Activated B cell treated with CpG ODN at 0.5 μM for 24 hours (primary cell): ENCODE measurements around the gene RPN2. TPM values are rescaled to one million over a fixed set of nuclear protein-coding genes. Genes with fewer than 3 reads are reported as not detected.

ENCODE experiments used
- ATAC-seq: fragments of 200-7000 bp; cut with Tn5 transposase; one replicate; pipeline ENCODE4 v1.10.0; 2021; ENCODE audit warnings: low read depth, mild to moderate bottlenecking, moderate library complexity
- CTCF ChIA-PET: fragments of 350-600 bp; sonication (Branson Sonifier 250); formaldehyde crosslinking; loops from one replicate; lab custom pipeline; 2021; ENCODE audit warnings: antibody characterized with exemption; lab: Charles Lee
- POLR2A ChIA-PET: fragments of 350-600 bp; sonication (Branson Sonifier 250); formaldehyde crosslinking; loops from one replicate; lab custom pipeline; 2021; ENCODE audit warnings: antibody characterized with exemption; lab: Charles Lee
- DNase-seq: peaks from one replicate; pipeline ENCODE4 v3.0.0; 2022
- H3K27ac Mint-ChIP-seq: one replicate; pipeline ENCODE4 v1.8.0; 2020; ENCODE audit warnings: mixed read lengths
- H3K27me3 Mint-ChIP-seq: one replicate; pipeline ENCODE4 v1.8.0; 2021; ENCODE audit warnings: mixed read lengths
- H3K36me3 Mint-ChIP-seq: one replicate; pipeline ENCODE4 v1.8.0; 2021; ENCODE audit warnings: low read depth, mixed read lengths
- H3K4me1 Mint-ChIP-seq: one replicate; pipeline ENCODE4 v1.8.0; 2021; ENCODE audit warnings: mixed read lengths
- H3K4me3 Mint-ChIP-seq: one replicate; pipeline ENCODE4 v1.8.0; 2020; ENCODE audit warnings: mild to moderate bottlenecking, mixed read lengths
- H3K9me3 Mint-ChIP-seq: one replicate; pipeline ENCODE4 v1.8.0; 2020; ENCODE audit warnings: mixed read lengths
- intact Hi-C: fragments of 100-400 bp; cut with micrococcal nuclease; formaldehyde crosslinking; loops from one replicate; pipeline ENCODE4 v1.15.1; 2024
- total RNA-seq: library from RNA; stranded (reverse); gene quantifications from 2 replicates; pipeline ENCODE4 v1.2.3, GENCODE V29; 2022
- TF ChIP-seq, protein P1 (sequence below): fragments of 200-600 bp; IDR thresholded peaks from one replicate; pipeline ENCODE4 v1.8.0; 2022; ENCODE audit warnings: antibody characterized with exemption, mild to moderate bottlenecking

The RPN2 gene
- total RNA-seq, 1 donor from 2014 or later = 106 TPM

DNA sequence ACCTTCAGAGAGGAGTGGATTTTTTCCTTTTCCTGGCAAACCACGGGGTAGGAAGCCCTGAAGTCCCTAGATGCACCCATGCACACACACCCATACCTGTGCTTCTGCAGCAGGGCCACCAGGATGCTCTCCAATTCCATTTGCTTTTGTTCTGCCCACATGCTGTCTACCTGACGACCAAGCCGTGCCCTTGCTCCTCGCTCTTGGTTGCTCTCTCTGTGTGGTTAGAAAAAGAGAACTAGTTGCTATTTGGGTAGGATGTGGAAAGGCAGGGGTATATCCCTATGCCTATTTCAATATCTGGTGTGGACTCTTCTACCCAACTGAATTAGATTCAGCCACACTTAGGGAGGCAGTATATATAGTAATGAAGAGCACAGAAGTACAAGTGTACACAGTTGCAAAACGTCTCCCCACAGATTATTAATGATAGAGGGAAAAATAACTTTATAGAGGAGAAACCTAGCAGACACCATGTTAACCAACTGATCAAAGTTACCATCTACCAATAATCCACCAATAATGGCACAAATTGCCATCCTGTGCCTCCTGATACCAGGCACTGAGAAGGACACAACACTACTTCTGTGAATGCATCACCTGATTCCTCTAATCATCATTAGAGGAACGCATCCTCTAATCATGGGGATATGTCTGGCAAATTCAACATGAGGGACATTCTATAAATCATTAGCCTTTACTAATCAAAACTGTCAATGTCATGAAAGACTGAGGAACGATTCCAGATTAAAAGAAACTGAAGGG is 75.2 kb downstream of the RPN2 start:
- ChIA-PET CTCF (no interaction called here), POLR2A (no interaction called here)
- Mint-ChIP-seq H3K9me3 (peaks cover 6% of the 10 kb centered on the region), H3K36me3 (no peaks in the 10 kb centered on the region), H3K27ac (no peak overlapping the region), H3K4me1 (no peaks in the 10 kb centered on the region), H3K27me3 (no peaks in the 10 kb centered on the region), H3K4me3 (no peak overlapping the region)
- DNase-seq = no peak
- no peak for ATAC-seq
- intact Hi-C loops = no loop called here
- TF ChIP-seq, protein P1, sequence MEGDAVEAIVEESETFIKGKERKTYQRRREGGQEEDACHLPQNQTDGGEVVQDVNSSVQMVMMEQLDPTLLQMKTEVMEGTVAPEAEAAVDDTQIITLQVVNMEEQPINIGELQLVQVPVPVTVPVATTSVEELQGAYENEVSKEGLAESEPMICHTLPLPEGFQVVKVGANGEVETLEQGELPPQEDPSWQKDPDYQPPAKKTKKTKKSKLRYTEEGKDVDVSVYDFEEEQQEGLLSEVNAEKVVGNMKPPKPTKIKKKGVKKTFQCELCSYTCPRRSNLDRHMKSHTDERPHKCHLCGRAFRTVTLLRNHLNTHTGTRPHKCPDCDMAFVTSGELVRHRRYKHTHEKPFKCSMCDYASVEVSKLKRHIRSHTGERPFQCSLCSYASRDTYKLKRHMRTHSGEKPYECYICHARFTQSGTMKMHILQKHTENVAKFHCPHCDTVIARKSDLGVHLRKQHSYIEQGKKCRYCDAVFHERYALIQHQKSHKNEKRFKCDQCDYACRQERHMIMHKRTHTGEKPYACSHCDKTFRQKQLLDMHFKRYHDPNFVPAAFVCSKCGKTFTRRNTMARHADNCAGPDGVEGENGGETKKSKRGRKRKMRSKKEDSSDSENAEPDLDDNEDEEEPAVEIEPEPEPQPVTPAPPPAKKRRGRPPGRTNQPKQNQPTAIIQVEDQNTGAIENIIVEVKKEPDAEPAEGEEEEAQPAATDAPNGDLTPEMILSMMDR = no peak

DNA sequence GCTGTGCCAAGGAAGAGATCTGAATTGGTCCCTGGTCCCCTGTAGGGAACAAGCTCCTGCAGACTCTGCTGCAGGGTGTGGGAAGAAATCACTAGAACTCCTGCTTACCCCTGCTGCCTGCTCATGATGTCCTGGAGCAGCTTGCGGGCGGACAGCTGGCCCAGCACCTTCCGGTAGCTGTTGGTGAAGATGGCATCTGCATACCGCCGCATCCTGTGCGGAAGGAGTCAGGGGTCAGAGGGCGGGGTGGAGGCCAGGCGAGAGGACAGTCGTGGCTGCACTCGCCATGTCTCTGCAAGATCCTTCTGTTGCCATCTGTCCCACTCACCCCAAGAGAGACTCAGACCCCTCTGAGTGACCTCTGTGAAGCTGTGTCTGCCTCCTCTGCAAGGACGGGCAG is 77.2 kb downstream of the RPN2 start:
- no peaks in the 10 kb centered on the region for H3K4me1 Mint-ChIP-seq
- H3K27ac Mint-ChIP-seq = no peak overlapping the region
- peaks cover 6% of the 10 kb centered on the region for H3K9me3 Mint-ChIP-seq
- no peak overlapping the region for H3K4me3 Mint-ChIP-seq
- ChIA-PET CTCF (no interaction called here), POLR2A (no interaction called here)
- TF ChIP-seq, protein P1 = no peak
- intact Hi-C loops = no loop called here
- no peaks in the 10 kb centered on the region for H3K36me3 Mint-ChIP-seq
- DNase-seq (no peak), ATAC-seq (no peak)
- peaks cover 9% of the 10 kb centered on the region for H3K27me3 Mint-ChIP-seq

DNA sequence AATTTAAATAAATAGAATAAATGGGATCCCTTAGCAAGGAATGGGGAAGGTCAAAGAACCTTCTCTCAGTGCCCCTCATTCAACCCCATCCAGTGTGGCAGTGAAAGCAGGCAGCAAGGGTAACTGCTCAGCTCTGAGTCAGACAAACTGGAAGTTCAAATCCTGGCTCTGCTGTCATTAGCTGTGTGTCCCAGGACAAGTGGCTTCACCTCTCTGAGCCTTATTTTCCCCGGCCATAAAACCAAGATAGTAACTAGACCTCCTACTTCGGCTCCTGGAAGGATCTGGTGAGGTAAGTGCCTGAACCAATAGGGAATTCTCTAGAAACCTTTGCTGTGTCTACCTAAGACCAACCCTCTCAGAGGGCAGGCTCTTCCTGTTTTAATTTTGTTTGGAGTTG is 78.4 kb downstream of the RPN2 start:
- H3K36me3 Mint-ChIP-seq = no peaks in the 10 kb centered on the region
- TF ChIP-seq, protein P1 = no peak
- intact Hi-C loops = no loop called here
- H3K27ac Mint-ChIP-seq = no peak overlapping the region
- ATAC-seq (no peak), DNase-seq (no peak)
- peaks cover 6% of the 10 kb centered on the region for H3K9me3 Mint-ChIP-seq
- peaks cover 10% of the 10 kb centered on the region for H3K27me3 Mint-ChIP-seq
- CTCF ChIA-PET = no interaction called here
- H3K4me1 Mint-ChIP-seq = no peaks in the 10 kb centered on the region
- POLR2A ChIA-PET = no interaction called here
- no peak overlapping the region for H3K4me3 Mint-ChIP-seq

DNA sequence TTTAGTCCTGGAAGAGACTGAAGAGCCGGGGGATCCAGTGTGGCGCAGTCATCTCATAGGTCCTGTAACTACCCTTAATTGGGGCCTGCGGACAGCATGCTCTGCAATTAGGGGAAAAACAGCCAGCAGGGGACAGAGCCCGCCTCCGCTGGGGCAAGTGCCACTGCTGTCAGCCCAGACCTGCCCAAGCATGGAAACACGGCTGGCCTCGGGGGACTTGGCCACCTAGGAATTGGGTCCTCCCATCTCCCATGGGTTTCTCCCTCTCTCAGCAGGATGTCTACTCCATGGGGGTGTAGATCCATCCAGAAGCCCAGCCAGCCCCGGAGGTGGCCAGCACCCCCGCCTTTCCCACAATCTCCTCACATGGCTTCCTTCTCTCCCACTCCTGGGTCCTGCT is 78.9 kb downstream of the RPN2 start:
- H3K9me3 Mint-ChIP-seq = peaks cover 6% of the 10 kb centered on the region
- H3K27ac Mint-ChIP-seq = no peak overlapping the region
- peaks cover 10% of the 10 kb centered on the region for H3K27me3 Mint-ChIP-seq
- POLR2A ChIA-PET = no interaction called here
- CTCF ChIA-PET = no interaction called here
- DNase-seq (no peak), ATAC-seq (no peak)
- H3K4me3 Mint-ChIP-seq = no peak overlapping the region
- intact Hi-C loops = no loop called here
- TF ChIP-seq, protein P1 = no peak
- no peaks in the 10 kb centered on the region for H3K4me1 Mint-ChIP-seq
- H3K36me3 Mint-ChIP-seq = no peaks in the 10 kb centered on the region

DNA sequence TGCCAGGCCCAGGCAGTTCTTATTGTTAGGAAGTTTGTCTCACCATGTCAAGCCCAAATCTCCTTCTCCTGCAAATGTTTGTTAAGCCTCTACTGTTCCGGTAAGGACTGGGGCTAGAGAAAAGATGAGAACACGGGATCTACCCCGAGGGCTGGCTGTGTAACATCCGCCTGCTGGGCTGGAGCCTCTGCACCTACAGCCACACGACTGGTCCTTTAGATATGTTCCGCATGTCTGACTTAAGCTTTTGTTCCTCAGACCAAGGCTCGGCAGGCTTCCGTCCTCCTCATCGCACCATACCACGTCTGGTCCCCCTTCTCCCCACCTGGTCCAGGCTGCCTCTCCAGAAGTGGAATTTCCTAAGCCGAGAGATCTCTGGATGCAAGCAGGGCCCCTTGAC is 79.9 kb downstream of the RPN2 start:
- no peaks in the 10 kb centered on the region for H3K36me3 Mint-ChIP-seq
- ChIA-PET POLR2A (interaction anchor here (0.5 to 1.0 kb wide), 3 partner anchors 11 to 58 kb away, joined by 3 to 4 read pairs (median 3); no protein-coding TSS in a partner anchor), CTCF (no interaction called here)
- intact Hi-C loops = no loop called here
- H3K27me3 Mint-ChIP-seq = peaks cover 10% of the 10 kb centered on the region
- H3K4me1 Mint-ChIP-seq = no peaks in the 10 kb centered on the region
- TF ChIP-seq, protein P1 = no peak
- no peak overlapping the region for H3K27ac Mint-ChIP-seq
- peaks cover 6% of the 10 kb centered on the region for H3K9me3 Mint-ChIP-seq
- ATAC-seq = no peak
- no peak overlapping the region for H3K4me3 Mint-ChIP-seq
- DNase-seq = no peak
